Measurements from ENCODE around the gene PRKCD. TPM values are rescaled to one million over a fixed set of nuclear protein-coding genes. Genes with fewer than 3 reads are reported as not detected.
A peak's percentile ranks its signal among the peaks of the same experiment; 100 is the strongest.

The PRKCD gene
- total RNA-seq, 1 experiment from 2014 or later: 19.2 TPM

DNA sequence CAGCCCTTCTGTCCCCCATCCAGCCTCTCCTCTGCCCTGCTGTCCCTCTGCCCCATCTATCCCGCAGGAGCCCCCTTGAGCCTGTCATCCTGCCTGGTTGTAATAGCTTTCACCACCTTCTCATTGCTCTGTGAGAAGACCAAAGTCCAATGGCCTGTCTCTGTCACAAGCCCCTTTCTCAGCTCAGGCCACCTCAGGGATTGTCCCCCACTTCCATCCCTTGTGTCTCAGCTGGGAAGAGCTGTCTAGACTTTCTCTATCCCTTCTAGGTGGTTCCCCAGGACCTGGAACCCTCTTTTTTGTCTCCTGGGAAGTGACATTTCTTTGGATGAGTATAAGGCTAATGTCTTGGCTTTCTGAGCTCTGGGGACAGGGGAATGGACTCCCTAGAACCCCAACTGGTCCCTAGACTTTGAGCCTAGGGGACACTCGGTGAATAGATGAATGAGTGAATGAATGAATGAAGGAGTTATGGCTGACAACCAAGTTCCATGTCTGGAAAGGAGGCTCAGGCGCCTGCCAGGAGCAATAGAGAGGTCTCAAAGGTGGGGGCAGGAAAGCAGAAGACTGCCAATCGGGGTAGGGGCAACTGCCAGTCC lies 849 bp upstream of the PRKCD start:
- H3K4me3 Mint-ChIP-seq: peak overlapping the region; percentile 75
- TF ChIP-seq SP1 (CRISPR knock-in tag; conservative IDR thresholded peaks at IDR 0.05) (peak; percentile 7; the same call in 1 of the 2 replicates), NFE2L1 (CRISPR knock-in tag; IDR thresholded peaks at IDR 0.05) (no peak)
- no peak overlapping the region for H3K27ac Mint-ChIP-seq
- H3K27me3 Mint-ChIP-seq (ENCODE audit: low read depth): peaks cover 18% of the 10 kb centered on the region
- CTCF ChIA-PET: interaction anchor here (0.6 to 3.2 kb wide), 22 partner anchors 10 to 339 kb away, joined by 3 to 27 read pairs (median 4); partner anchors contain the start of gene RFT1
- H3K36me3 Mint-ChIP-seq: no peaks in the 10 kb centered on the region
- ATAC-seq (no peak), DNase-seq (ENCODE audit: low spot score) (no peak)
- H3K9me3 Mint-ChIP-seq: no peaks in the 10 kb centered on the region
- POLR2A ChIA-PET: interaction anchor here (0.6 to 1.4 kb wide), 2 partner anchors 10 to 35 kb away, joined by 4 to 7 read pairs; no protein-coding TSS in a partner anchor
- H3K4me1 Mint-ChIP-seq: peaks cover 40% of the 10 kb centered on the region

DNA sequence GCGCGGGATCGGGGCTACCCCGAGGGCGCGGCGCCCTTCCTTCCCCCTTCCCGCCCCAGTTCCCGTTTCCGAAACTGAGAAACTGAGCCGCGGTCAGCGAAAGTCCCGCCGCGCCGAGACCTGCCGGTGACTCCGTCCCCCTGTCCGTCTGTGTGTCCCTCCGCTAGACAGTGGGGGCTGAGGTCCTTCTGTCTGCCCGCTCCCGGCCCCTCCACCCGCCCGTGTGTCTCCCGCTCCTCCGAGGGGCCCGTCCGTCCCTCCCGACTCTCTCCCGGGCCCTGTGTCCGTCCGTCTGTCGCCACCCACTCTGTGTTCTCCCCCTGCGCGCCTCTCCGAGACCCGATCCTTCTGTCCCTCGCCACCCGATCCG lies 426 bp downstream of the PRKCD start:
- ATAC-seq (no peak; the same call in 1 of the 2 replicates), DNase-seq (ENCODE audit: low spot score) (peak; percentile 24)
- TF ChIP-seq, protein P1, sequence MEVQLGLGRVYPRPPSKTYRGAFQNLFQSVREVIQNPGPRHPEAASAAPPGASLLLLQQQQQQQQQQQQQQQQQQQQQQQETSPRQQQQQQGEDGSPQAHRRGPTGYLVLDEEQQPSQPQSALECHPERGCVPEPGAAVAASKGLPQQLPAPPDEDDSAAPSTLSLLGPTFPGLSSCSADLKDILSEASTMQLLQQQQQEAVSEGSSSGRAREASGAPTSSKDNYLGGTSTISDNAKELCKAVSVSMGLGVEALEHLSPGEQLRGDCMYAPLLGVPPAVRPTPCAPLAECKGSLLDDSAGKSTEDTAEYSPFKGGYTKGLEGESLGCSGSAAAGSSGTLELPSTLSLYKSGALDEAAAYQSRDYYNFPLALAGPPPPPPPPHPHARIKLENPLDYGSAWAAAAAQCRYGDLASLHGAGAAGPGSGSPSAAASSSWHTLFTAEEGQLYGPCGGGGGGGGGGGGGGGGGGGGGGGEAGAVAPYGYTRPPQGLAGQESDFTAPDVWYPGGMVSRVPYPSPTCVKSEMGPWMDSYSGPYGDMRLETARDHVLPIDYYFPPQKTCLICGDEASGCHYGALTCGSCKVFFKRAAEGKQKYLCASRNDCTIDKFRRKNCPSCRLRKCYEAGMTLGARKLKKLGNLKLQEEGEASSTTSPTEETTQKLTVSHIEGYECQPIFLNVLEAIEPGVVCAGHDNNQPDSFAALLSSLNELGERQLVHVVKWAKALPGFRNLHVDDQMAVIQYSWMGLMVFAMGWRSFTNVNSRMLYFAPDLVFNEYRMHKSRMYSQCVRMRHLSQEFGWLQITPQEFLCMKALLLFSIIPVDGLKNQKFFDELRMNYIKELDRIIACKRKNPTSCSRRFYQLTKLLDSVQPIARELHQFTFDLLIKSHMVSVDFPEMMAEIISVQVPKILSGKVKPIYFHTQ (CRISPR knock-in tag; IDR thresholded peaks at IDR 0.05): no peak
- TF ChIP-seq ATF1 (CRISPR knock-in tag; IDR thresholded peaks at IDR 0.05) (no peak), TCF7 (CRISPR knock-in tag; IDR thresholded peaks at IDR 0.05; ENCODE audit: low read depth) (no peak)
- TF ChIP-seq, protein P2, sequence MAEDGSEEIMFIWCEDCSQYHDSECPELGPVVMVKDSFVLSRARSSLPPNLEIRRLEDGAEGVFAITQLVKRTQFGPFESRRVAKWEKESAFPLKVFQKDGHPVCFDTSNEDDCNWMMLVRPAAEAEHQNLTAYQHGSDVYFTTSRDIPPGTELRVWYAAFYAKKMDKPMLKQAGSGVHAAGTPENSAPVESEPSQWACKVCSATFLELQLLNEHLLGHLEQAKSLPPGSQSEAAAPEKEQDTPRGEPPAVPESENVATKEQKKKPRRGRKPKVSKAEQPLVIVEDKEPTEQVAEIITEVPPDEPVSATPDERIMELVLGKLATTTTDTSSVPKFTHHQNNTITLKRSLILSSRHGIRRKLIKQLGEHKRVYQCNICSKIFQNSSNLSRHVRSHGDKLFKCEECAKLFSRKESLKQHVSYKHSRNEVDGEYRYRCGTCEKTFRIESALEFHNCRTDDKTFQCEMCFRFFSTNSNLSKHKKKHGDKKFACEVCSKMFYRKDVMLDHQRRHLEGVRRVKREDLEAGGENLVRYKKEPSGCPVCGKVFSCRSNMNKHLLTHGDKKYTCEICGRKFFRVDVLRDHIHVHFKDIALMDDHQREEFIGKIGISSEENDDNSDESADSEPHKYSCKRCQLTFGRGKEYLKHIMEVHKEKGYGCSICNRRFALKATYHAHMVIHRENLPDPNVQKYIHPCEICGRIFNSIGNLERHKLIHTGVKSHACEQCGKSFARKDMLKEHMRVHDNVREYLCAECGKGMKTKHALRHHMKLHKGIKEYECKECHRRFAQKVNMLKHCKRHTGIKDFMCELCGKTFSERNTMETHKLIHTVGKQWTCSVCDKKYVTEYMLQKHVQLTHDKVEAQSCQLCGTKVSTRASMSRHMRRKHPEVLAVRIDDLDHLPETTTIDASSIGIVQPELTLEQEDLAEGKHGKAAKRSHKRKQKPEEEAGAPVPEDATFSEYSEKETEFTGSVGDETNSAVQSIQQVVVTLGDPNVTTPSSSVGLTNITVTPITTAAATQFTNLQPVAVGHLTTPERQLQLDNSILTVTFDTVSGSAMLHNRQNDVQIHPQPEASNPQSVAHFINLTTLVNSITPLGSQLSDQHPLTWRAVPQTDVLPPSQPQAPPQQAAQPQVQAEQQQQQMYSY (CRISPR knock-in tag; IDR thresholded peaks at IDR 0.05): peak; percentile 26; the same call in 1 of the 2 replicates
- H3K4me3 Mint-ChIP-seq: peak overlapping the region; percentile 86
- H3K27ac Mint-ChIP-seq: no peak overlapping the region
- CTCF ChIA-PET: interaction anchor here (1.1 to 3.2 kb wide), 10 partner anchors 8 to 341 kb away, joined by 3 to 27 read pairs (median 8); partner anchors contain the start of gene RFT1
- POLR2A ChIA-PET: interaction anchor here (1.4 kb wide), 1 partner anchor 34 kb away, joined by 7 read pairs; no protein-coding TSS in a partner anchor
- peaks cover 40% of the 10 kb centered on the region for H3K4me1 Mint-ChIP-seq
- no peaks in the 10 kb centered on the region for H3K36me3 Mint-ChIP-seq
- peaks cover 18% of the 10 kb centered on the region for H3K27me3 Mint-ChIP-seq (ENCODE audit: low read depth)
- H3K9me3 Mint-ChIP-seq: no peaks in the 10 kb centered on the region

DNA sequence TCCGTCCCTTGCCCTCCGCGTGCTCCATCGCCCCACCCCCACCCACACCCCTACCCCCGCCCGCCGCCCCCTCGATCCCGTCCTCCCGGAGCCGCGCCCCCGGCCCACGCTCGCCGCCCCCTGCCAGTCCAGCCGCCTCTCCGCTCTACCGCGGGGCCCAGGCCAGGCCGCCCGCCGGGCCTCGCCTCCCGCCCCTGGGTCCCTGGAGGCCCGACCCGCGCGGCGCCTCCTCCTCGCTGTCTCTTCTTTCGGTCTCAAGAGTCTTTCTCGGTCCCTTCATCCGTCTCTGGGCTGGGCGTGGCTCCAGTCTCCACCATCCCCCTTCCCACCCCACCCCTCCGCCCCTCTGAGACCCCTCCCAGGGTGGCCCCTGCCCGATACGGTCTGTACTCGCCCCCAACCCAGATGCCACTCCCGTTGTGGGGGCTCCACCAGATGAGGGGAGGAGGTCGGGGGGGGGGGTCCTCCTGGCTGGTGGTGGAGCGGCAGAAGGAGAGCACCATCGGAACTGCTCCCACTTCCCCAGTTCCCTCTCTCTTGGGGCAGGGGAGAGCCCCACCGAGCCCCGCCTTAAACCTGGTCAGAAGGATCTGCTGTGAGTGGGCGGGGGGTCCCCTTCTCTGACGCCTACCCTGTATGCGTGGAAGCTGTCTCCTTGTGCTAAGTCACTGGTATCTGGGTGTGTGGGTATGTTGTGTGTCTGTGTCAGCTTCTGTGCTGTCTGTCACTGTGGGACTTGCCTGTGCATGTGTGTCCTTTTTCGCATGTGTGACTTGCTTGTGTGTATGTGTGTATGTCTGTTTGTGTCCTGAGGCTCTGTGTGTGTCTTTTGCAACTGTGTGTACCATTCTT lies 1.0 kb downstream of the PRKCD start:
- ATAC-seq (peak; percentile 5), DNase-seq (ENCODE audit: low spot score) (peak; percentile 43)
- Mint-ChIP-seq H3K27me3 (ENCODE audit: low read depth) (peaks cover 18% of the 10 kb centered on the region), H3K4me1 (peaks cover 35% of the 10 kb centered on the region), H3K4me3 (peak overlapping the region; percentile 86), H3K36me3 (no peaks in the 10 kb centered on the region), H3K27ac (peak overlapping the region; percentile 50; the same call in 1 of the 2 replicates), H3K9me3 (no peaks in the 10 kb centered on the region)
- CTCF ChIA-PET: interaction anchor here (0.6 to 3.9 kb wide), 4 partner anchors 33 to 52 kb away, joined by 3 to 17 read pairs (median 4); no protein-coding TSS in a partner anchor
- POLR2A ChIA-PET: no interaction called here
- TF ChIP-seq EMX1 (CRISPR knock-in tag; IDR thresholded peaks at IDR 0.05): no peak
- TF ChIP-seq, protein P3, sequence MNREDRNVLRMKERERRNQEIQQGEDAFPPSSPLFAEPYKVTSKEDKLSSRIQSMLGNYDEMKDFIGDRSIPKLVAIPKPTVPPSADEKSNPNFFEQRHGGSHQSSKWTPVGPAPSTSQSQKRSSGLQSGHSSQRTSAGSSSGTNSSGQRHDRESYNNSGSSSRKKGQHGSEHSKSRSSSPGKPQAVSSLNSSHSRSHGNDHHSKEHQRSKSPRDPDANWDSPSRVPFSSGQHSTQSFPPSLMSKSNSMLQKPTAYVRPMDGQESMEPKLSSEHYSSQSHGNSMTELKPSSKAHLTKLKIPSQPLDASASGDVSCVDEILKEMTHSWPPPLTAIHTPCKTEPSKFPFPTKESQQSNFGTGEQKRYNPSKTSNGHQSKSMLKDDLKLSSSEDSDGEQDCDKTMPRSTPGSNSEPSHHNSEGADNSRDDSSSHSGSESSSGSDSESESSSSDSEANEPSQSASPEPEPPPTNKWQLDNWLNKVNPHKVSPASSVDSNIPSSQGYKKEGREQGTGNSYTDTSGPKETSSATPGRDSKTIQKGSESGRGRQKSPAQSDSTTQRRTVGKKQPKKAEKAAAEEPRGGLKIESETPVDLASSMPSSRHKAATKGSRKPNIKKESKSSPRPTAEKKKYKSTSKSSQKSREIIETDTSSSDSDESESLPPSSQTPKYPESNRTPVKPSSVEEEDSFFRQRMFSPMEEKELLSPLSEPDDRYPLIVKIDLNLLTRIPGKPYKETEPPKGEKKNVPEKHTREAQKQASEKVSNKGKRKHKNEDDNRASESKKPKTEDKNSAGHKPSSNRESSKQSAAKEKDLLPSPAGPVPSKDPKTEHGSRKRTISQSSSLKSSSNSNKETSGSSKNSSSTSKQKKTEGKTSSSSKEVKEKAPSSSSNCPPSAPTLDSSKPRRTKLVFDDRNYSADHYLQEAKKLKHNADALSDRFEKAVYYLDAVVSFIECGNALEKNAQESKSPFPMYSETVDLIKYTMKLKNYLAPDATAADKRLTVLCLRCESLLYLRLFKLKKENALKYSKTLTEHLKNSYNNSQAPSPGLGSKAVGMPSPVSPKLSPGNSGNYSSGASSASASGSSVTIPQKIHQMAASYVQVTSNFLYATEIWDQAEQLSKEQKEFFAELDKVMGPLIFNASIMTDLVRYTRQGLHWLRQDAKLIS (CRISPR knock-in tag; IDR thresholded peaks at IDR 0.05; ENCODE audit: borderline replicate concordance): no peak
- no peak for TF ChIP-seq ZBTB21 (CRISPR knock-in tag; IDR thresholded peaks at IDR 0.05; ENCODE audit: borderline replicate concordance)
- TF ChIP-seq, protein P4, sequence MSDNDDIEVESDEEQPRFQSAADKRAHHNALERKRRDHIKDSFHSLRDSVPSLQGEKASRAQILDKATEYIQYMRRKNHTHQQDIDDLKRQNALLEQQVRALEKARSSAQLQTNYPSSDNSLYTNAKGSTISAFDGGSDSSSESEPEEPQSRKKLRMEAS (CRISPR knock-in tag; IDR thresholded peaks at IDR 0.05): no peak
- no peak for TF ChIP-seq SOX15 (CRISPR knock-in tag; IDR thresholded peaks at IDR 0.05)
- no peak for TF ChIP-seq CREB1 (CRISPR knock-in tag; IDR thresholded peaks at IDR 0.05)
- no peak for TF ChIP-seq ZNF219 (CRISPR knock-in tag; IDR thresholded peaks at IDR 0.05; ENCODE audit: borderline replicate concordance)
- TF ChIP-seq FOXJ3 (CRISPR knock-in tag; IDR thresholded peaks at IDR 0.05; ENCODE audit: borderline replicate concordance): no peak
- TF ChIP-seq, protein P5, sequence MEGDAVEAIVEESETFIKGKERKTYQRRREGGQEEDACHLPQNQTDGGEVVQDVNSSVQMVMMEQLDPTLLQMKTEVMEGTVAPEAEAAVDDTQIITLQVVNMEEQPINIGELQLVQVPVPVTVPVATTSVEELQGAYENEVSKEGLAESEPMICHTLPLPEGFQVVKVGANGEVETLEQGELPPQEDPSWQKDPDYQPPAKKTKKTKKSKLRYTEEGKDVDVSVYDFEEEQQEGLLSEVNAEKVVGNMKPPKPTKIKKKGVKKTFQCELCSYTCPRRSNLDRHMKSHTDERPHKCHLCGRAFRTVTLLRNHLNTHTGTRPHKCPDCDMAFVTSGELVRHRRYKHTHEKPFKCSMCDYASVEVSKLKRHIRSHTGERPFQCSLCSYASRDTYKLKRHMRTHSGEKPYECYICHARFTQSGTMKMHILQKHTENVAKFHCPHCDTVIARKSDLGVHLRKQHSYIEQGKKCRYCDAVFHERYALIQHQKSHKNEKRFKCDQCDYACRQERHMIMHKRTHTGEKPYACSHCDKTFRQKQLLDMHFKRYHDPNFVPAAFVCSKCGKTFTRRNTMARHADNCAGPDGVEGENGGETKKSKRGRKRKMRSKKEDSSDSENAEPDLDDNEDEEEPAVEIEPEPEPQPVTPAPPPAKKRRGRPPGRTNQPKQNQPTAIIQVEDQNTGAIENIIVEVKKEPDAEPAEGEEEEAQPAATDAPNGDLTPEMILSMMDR (IDR thresholded peaks at IDR 0.05): no peak
